Putamen (tissue), 1 donor: ENCODE data around the gene TUBGCP2.
"Not testable (repeated sequence)": the region's sequence is repeated elsewhere in the genome, so short reads cannot be mapped to it uniquely, and the experiment has no call there.

ENCODE experiments used
- DNase-seq: peaks from one replicate; pipeline ENCODE4 v3.0.0-alpha.2; 2016; ENCODE audit warnings: low spot score

TUBGCP2 gene

DNA sequence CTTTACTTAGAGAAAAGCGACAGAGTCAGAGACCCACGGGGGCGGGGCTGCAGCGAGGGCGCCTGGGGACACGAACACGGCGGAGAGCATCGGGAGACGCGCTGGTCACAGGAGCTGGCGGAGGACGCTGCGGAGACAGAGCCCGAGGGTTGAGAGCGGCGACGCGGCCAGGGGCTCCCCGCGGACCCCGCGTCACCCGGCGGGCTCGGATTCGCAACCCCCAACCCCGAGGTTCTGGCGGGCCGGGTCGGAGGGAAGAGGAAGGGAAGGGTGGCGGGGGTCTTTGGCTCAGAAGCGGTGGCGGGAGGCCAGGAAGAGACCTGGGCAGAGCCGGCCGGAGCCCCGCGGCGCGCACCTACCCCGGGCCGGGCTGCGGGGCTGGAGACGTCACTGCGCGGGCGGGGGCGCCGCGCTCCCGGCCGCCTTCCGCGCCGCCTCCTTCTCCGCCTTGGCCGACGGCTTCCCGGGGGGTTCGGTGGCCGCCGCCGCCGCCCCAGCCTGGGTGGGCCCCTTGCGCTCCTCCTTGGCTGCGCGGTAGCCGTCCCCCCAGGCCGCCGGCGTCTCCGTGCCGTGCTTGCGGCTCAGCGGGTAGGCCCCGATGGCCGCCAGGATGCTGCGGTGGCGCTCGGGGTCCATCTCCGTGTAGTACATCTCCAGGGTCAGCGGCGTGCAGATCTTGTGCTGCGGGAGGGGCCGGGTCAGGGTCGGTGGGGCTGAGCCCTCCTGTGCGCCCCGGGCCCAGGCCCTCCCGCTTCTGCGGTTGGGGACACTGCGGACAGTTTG is 17.0 kb upstream of the TUBGCP2 start:
- DNase-seq, result no peak

DNA sequence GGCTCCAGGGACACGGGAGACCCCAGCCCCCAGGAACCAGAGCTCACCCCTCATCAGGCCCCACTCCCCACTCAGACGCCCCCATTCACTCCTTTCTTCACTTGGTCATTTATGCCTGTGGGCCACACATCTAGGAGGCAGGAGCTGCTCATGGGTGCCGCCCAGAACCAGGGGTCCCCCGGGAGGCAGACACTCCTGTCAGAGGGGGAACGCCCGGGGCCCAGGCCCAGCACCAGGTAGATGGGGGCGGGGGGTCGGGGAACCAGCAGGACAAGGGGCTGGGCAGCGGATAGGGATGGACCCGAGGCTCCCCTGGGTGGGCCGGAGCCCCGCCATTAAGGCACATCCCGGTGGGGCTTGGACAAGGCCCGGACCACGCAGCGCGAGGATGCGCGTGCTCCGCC is 16.2 kb upstream of the TUBGCP2 start:
- no peak for DNase-seq

DNA sequence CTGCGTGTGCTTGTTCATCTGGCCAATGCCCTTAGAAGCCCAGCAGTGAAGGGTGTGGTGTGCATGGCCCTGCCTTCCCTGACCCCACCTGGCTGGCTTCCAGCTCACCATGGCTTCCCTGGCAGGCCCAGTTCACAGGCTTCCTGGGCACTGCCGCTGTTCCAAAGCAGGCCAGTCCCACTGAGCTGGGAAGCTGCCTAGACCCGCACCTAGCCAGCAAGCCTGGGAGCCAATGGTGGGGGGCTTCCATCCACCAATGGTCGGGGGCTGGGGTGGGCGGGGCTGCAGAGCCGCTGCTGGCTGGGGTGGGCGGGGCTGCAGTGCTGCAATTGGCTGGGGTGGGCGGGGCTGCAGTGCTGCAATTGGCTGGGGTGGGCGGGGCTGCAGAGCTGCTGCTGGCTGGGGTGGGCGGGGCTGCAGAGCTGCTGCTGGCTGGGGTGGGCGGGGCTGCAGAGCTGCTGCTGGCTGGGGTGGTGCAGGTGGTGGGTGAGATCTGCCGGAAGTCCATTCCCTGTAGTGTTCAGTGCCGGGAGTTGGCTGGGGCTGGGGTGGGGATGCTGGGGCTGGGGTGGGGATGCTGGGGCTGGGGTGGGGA is 15.6 kb upstream of the TUBGCP2 start:
- no peak for DNase-seq

DNA sequence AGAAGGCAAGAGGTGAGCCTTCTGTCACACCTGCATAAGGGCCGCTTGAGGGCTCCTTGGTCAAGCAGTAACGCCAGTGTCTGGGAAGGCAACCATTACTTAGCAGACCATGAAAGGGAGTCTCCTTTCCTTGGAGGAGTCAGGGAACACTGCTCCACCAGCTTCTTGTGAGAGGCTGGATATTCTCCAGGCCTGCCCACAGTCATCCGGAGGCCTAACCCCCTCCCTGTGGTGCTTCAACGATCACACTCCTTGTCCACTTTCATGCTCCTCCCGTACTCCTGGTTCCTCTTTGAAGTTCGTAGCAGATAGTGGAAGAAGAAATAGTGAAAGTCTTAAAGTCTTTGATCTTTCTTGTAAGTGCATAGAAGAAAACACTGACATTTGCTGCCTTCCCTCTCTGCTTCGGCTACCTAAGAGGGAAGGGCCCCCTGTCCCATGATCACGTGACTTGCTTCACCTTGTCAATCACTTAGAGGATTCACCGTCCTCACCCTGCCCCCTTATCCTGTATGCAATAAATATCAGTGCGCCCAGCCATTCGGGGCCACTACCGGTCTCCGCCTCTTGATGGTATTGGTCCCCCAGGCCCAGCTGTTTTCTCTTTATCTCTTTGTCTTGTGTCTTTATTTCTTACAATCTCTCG is 13.5 kb upstream of the TUBGCP2 start:
- not testable (repeated sequence) for DNase-seq

DNA sequence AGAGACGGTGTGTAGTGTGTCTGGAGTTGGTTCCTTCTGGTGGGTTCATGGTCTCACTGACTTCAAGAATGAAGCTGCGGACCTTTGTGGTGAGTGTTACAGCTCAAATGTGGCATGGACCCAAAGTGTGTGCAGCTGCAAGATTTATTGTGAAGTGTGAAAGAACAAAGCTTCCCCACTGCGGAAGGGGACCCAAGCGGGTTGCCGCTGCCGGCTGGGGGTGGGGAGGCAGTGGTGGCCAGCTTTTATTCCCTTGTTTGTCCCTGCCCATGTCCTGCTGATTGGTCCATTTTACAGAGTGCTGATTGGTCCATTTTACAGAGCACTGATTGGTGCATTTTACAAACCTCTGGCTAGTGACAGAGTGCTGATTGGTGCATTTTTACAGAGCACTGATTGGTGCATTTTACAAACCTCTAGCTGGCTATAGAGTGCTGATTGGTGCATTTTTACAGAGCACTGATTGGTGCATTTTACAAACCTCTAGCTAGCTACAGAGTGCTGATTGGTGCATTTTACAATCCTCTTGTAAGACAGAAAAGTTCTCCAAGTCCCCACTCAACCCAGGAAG is 12.3 kb upstream of the TUBGCP2 start:
- not testable (repeated sequence) for DNase-seq

DNA sequence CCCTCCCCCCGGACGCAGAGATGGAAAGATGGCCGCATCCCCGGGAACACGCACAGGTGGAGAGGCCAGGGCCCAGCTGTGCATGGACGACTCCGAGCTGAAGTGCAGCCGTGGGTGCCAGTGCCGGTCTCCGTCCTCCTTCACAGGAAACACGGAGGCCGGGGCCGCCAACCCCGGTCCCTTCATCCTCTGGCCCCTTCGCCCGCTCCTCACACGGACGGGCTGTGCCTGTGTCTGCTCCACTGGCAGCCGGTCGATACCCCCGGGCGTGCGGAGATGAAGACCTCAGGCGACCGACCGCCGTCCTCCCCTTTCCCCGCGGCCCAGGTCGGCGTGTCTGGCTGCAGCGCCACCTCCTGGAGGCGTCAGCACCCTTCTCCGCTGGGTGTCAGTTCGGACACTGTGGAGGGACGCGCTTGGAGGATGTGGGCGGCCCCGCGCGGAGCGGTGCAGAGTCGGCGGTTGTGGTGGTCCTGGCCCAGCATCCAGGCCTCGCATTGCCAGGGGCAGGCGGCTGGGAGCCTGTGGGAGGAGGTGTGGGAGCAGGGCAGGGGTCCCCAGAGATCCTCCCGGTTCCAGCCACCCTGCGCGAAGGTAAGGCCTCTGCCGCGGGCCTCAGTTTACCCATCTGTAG is 9.9 kb upstream of the TUBGCP2 start:
- DNase-seq, result no peak

DNA sequence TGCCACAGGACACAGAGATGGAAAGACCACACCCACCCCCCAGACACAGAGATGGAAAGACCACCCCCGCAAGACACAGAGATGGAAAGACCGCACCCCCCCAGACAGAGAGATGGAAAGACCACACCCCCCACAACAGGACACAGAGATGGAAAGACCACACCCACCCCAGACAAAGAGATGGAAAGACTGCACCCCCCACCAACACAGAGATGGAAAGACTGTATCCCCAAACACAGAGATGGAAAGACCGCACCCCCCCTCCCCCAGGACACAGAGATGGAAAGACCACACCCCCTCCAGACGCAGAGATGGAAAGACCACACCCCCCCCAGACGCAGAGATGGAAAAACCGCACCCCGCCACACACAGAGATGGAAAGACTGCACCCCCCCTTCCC is 8.1 kb upstream of the TUBGCP2 start:
- no peak for DNase-seq

DNA sequence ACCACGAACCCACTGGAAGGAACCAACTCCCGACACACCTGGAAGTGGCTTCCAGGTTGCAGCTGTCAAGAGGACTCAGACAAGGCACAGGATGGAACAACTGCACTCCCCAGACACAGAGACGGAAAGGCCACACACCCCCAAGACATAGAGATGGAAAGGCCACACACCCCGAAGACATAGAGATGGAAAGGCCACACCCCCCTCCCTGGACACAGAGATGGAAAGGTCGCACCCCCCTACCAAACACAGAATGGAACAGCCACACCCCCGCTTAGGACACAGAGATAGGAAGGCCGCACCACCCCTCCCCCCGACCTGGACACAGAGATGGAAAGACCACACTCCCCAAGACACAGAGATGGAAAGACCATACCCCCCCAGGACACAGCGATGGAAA is 7.6 kb upstream of the TUBGCP2 start:
- DNase-seq, result no peak

DNA sequence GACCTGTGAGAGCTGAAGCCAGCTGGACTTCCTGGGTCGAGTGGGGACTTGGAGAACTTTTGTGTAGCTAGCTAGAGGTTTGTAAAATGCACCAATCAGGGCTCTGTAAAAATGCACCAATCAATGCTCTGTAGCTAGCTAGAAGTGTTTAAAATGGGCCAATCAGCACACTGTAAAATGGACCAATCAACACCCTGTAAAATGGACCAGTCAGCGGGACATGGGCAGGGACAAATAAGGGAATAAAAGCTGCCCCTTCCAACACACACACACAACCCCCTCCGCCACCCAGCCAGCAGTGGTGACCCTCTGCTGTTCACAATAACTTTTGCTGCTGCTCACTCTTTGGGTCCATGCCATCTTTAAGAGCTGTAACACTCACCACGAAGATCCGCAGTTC is 7.2 kb upstream of the TUBGCP2 start:
- DNase-seq, result no peak

DNA sequence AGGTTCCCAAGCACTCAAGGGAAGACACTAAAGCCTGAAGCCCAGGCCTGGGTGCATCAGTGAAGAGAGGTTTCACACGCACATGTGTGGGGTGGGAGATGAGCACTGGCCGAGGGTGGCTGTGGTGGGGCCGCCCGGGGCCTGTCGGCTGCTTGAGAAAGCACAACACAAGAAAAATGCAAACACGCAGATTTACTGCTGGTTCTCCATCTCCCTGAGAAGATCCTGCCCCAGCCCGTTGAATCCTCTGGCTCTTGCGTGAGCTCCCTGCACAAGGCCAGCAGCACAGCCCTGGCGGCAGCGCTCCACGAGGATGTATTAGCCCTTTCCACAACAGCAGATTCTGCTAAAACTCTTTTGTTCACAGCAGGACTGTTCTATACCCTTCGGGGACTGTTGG is 6.2 kb upstream of the TUBGCP2 start:
- no peak for DNase-seq

DNA sequence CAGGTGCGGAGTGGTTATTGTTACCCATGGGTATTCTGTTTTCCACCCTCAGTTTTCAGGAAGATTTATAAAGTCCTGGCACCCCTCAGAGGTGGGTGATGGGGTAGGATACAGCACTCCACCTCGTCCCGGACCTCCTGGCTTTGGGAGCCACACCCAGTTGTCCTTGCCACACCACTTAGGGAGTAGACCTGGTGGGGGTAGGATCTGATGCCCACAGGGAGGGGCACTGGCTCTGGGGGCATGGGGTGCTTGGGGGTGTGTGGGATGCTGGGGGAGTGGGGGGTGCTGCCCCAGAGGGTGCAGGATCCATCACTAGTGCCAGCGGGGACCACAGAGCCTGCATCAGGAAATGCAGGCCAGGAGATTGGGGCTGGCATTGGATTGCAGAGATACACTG is 4.5 kb upstream of the TUBGCP2 start:
- DNase-seq, result no peak

DNA sequence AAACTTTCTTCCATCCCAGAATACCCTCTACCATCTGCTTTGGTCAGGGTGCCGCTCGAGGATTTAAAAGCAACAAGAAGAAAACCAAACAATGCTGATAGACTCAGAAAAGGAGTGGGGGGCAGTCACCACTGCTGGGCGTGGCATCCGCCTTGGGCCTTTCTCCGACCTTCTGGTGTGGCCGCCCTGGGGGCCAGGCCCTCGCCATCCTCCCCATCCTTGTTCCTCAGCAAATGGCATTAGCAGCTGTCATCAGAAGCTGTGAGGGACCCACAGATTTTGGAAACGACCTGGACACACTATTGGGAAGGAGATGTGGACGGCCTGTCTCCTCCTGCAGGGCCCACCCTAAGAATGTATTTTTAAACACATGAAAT is 4.1 kb upstream of the TUBGCP2 start:
- DNase-seq, result no peak

DNA sequence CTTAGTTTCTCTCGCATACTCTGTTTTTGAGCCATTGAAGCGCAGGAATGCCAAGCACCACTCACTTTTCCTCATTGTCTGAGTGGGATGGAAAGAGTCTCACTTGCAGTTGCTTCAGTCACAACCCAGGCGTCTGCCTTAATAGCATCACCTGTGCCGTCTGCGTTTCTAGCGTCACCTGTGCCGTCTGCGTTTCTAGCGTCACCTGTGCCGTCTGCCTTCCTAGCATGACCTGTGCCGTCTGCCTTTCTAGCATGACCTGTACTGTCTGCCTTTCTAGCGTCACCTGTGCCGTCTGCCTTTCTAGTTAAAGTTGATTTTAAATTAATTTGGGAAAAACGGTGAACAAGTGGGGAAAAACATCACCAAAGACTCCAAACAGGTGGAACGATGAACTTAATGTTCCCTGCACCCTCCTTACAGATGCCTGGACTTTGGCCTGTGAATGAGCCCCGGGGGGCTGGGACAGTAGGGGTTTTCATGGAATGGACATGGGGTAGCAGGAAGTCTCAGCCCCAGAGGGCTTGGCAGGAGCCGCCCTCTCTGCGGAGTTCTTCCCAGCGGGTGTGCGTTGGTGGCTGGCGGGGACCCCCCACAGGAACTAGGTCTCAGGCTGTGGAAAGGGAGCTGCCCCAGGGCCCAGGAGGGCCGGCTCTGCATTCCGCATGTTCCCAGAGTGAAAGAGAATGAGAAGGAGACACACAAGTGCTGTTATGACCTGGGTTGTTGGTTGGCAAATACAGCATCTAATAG is 3.5 kb upstream of the TUBGCP2 start:
- DNase-seq, result no peak

DNA sequence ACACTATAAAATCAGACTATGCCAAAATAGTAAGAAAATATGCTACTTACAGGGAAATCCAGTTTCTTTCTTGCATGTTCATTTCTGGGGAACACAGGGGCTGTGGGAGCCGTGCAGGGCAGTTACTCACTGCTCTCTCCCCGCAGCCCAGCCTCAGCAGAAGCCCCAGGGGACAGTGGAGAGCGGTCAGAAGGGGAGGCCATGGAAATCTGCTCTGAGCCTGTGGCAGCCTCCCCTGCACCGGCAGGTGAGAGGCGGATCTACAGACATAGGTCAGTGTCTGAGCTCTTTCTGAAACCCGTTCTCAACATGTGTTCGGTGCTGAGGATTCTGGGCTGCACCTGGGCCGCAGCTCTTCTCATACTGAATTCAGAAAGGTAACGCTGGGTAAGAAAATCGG is 2.9 kb upstream of the TUBGCP2 start:
- DNase-seq, result no peak

DNA sequence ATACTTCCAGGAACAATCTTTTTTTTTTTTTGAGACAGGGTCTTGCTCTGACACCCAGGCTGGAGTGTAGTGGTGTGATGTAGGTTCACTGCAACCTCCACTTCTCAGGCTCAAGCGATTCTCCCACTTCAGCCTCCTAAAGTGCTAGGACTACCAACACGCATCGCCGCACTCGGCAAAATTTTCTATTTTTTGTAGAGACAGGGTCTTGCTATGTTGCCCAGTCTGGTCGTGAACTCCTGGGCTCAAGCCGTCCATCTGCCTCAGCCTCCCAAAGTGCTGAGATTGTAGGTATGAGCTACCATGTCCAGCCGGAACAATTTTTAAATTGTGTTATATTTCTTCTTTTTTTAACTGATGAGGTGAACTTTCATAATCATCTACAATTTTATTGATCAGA is 2.1 kb upstream of the TUBGCP2 start:
- no peak for DNase-seq

DNA sequence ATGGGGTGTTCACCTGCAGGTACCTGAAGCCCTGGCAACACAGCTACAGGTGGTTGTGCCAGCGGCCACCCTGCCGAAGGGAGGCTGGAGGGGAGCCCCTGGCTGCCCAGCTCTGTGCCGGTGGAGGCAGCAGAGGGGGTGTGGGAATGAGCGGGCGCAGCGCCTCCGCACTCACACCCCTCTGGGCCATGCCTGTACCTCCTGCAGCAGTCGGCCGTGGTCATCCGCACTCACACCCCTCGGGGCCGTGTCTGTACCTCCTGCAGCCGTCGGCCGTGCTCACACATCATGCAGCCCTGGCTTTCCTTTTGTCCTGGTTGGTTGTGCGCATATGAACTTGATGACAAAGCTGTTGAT is 1.7 kb upstream of the TUBGCP2 start:
- DNase-seq, result no peak

DNA sequence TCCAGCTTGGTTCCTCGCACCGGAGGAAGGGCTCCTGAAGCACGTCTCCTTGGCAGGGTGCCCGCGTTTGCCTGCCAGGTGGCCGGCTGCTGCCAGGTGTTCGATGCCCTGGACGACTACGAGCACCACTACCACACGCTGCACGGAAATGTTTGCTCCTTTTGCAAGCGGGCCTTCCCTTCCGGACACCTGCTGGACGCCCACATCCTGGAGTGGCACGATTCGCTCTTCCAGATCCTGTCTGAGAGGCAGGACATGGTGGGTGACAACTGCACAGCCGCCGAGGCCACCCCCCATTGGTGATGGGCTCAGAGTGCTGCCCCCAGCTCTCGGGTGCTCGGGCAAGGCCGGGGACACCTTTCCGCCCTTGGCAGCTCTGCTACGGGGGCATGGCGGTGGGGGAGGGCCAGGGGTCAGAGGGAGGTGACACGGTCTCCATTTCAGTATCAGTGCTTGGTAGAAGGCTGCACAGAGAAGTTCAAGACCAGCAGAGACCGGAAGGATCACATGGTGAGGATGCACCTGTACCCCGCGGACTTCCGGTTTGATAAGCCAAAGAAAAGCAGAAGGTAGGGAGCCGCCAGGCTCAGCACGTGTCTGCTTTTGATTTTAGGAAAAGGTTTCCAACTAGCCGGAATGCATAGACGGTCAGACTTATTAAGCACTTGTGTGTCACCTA is 1.2 kb upstream of the TUBGCP2 start:
- DNase-seq, result no peak

DNA sequence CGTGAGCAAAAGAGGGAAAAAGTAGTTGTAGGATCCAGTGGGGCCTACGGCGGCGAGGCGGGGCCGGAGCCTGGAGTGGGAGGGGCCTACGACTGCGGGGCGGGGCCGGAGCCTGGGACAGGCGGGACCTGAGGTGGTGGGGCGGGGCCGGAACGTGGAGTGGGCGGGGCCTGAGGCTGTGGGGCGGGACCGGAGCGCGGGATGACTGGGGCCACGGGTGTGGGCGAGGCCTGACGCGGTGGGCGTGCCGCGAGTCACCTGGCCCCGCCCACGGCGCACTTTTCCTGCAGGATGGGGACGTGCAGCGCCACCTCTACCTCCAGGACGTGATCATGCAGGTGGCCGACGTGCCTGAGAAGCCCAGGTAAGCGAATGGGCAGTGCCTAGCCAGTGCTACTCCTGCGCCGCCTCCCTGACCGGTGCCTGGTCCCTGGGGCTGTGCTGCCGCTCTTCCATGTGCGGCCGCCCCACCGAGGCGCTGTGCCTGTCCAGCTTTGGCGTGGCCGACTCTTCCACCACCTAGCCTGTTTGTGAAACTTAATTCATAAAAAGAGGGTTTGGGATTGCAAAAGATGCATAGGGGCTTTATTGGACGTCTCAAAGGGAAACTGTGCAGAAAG is 538 bp upstream of the TUBGCP2 start:
- DNase-seq, result peak; percentile 87

DNA sequence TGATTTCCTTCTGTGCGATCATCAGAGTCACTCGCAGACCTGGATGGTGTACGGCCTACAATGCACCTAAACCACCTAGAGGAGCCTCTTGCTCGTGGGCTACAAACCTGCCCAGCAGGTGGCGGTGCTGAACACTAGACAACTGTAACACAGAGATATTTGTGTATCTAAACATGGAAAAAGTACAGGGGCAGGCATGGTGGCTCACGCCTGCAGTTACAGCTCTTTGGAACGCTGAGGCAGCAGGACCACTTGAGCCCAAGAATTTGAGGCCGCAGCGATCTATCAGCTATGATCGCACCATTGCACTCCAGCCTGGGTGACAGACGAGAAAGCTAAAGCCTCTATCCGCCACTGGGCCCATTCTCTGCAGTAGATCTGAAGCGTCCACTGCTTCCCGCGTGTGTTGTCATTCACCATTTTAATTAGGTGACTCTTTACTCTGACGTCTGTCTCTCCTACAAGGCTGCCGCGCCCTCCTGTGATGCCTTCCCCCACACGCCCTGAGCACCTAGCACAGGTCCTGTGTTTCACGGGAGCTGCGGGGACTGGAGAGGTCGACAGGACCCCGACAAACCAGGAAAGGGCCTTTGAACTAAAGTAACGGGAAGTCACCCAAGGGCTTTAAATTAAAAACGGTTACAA is 774 bp downstream of the TUBGCP2 start:
- no peak for DNase-seq

DNA sequence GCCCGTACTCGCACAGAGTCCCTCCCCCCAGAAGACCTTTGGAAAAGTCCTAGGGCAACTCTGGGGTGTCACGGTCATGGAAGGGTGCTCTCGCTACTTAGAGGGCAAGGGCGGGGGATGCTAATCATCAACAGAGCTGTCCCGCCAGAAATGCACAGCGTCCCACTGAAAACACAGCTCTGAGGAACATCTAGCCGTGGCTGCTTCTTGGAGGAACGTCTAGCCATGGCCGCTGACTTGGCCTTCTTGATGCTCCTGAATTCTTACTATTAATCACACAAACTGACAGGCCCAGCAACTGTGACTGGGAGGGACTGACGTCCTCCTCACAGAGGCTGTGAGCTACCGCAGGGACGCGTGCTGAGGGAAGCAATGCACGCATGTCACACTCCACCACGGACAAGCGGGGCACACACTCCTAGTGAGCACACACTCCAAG is 1.7 kb downstream of the TUBGCP2 start:
- no peak for DNase-seq

DNA sequence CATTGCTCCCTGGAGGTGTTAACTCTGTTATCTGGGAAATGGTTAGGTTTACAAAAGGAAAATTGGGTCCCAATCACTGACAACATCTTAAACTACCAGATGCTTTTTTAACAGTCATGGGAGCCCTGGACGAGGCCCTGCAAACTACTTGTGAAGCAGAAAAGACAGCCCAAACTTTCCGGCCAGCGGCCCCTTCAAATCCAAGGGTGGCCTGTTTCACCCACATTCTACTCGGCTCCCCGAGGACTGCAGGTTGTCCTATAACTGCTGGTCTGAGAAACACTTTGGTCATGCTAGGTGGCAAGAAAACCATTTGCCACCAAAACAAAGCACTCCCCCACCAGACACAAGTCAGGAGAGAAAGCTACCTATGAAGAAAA is 2.6 kb downstream of the TUBGCP2 start:
- DNase-seq, result no peak
